A549 (cell line): ENCODE measurements around the gene SLC25A15. TPM values are rescaled to one million over a fixed set of nuclear protein-coding genes. Genes with fewer than 3 reads are reported as not detected.

ENCODE experiments used
- ATAC-seq, 2 experiments: fragments of 200-7000 bp in 1 of 2; fragments of >200 bp in 1 of 2; cut with Nextera tagmentation in 1 of 2; cut with Tn5 transposase in 1 of 2; 3 replicates each; pipeline versions ENCODE4 v1.8.0 to v1.9.1; 2018 to 2020; ENCODE audit warnings: mild to moderate bottlenecking in 1 of 2, moderate library complexity in 1 of 2
- CTCF ChIA-PET: fragments of 300-600 bp; sonication (Branson Sonifier 250); formaldehyde crosslinking; extraction: SDS; loops from one replicate; lab custom pipeline; 2021; ENCODE audit warnings: antibody characterized with exemption, inconsistent platforms; lab: Yijun Ruan, JAX
- POLR2A ChIA-PET: fragments of 350-600 bp; formaldehyde crosslinking; extraction: SDS; loops from one replicate; lab custom pipeline; 2021; ENCODE audit warnings: antibody characterized with exemption, inconsistent platforms; lab: Yijun Ruan, JAX
- DNase-seq, 2 experiments: peaks; one replicate each; pipeline versions ENCODE4 v3.0.0 to v3.0.0-alpha.2; 2011 to 2016; ENCODE audit warnings: low read depth in 1 of 2, low spot score in 1 of 2
- FAIRE-seq: peaks from 2 replicates; lab custom pipeline; 2011; peaks lifted over from hg19 to GRCh38; lab: Jason Lieb, UNC
- H3K27ac ChIP-seq, 2 experiments: fragments of >200 bp; sonication (Bioruptor Twin); formaldehyde crosslinking; 3 replicates each; pipeline ENCODE4 v1.5.1; 2016 to 2017
- H3K4me1 ChIP-seq: fragments of >200 bp; sonication (Bioruptor Twin); formaldehyde crosslinking; 3 replicates; pipeline ENCODE4 v1.6.1; 2016
- H3K4me2 ChIP-seq: fragments of >200 bp; sonication (Bioruptor Twin); formaldehyde crosslinking; 3 replicates; pipeline ENCODE4 v1.6.1; 2016
- H3K4me3 ChIP-seq: fragments of >200 bp; sonication (Bioruptor Twin); formaldehyde crosslinking; 3 replicates; pipeline ENCODE4 v1.5.1; 2016
- H3K9me3 ChIP-seq: fragments of >200 bp; sonication (Bioruptor Twin); formaldehyde crosslinking; 3 replicates; pipeline ENCODE4 v1.6.1; 2016
- ATOH8 ChIP-seq: fragments of 250-450 bp; sonication (Bioruptor Pico); IDR thresholded peaks from 2 replicates; pipeline ENCODE4 v1.5.0; 2020; ENCODE audit warnings: low read depth, mild to moderate bottlenecking, moderate library complexity
- BHLHE40 ChIP-seq: IDR thresholded peaks from 2 replicates; pipeline ENCODE4 v1.6.1; 2012; ENCODE audit warnings: low read depth, low read length, inconsistent platforms
- CHD2 ChIP-seq: fragments of 150-350 bp; IDR thresholded peaks from 2 replicates; pipeline ENCODE4 v1.6.1; 2014; ENCODE audit warnings: low read length; ENCODE audit not compliant: partially characterized antibody
- EHMT2 ChIP-seq: fragments of 200-600 bp; sonication (generic); IDR thresholded peaks from 2 replicates; pipeline ENCODE4 v1.6.1; 2016; ENCODE audit warnings: antibody characterized with exemption, low read depth, mild to moderate bottlenecking, moderate library complexity
- EP300 ChIP-seq, 2 experiments: fragments of >200 bp; sonication (Bioruptor Twin); formaldehyde crosslinking; IDR thresholded peaks; 2 replicates in 1 of 2; 3 replicates in 1 of 2; pipeline ENCODE4 v1.6.1; 2016 to 2017
- GATA3 ChIP-seq: IDR thresholded peaks from 2 replicates; pipeline ENCODE4 v1.6.1; 2012; ENCODE audit warnings: borderline replicate concordance
- HMGXB4 ChIP-seq: fragments of 250-450 bp; sonication (Bioruptor Pico); IDR thresholded peaks from 2 replicates; pipeline ENCODE4 v1.5.0; 2021; ENCODE audit warnings: mild to moderate bottlenecking, moderate library complexity, borderline replicate concordance
- HOXA7 ChIP-seq: fragments of 250-450 bp; sonication (Bioruptor Pico); IDR thresholded peaks from 2 replicates; pipeline ENCODE4 v1.5.0; 2020; ENCODE audit warnings: mild to moderate bottlenecking, moderate library complexity
- HOXB13 ChIP-seq: fragments of 250-450 bp; sonication (Bioruptor Pico); IDR thresholded peaks from 2 replicates; pipeline ENCODE4 v1.5.0; 2020; ENCODE audit warnings: low read depth, mild to moderate bottlenecking, moderate library complexity
- MAFK ChIP-seq: fragments of 450-650 bp; IDR thresholded peaks from 2 replicates; pipeline ENCODE4 v1.6.1; 2014; ENCODE audit not compliant: partially characterized antibody
- MYC ChIP-seq: IDR thresholded peaks from 2 replicates; pipeline ENCODE4 v1.6.1; 2012; ENCODE audit warnings: mild to moderate bottlenecking, inconsistent platforms, low read length, improper control_type of control experiment, borderline replicate concordance
- NFE2L2 ChIP-seq: fragments of 150-350 bp; conservative IDR thresholded peaks from 2 replicates; pipeline ENCODE4 v1.6.1; 2014; ENCODE audit warnings: low read length
- NPAS2 ChIP-seq: fragments of 250-450 bp; sonication (Bioruptor Pico); IDR thresholded peaks from 2 replicates; pipeline ENCODE4 v1.8.0; 2022; ENCODE audit warnings: mild to moderate bottlenecking, moderate library complexity, borderline replicate concordance
- PBX3 ChIP-seq: IDR thresholded peaks from 2 replicates; pipeline ENCODE4 v1.6.1; 2012
- POLR2A ChIP-seq: IDR thresholded peaks from 2 replicates; pipeline ENCODE4 v1.6.1; 2012; ENCODE audit warnings: mild to moderate bottlenecking, low read length
- RAD21 ChIP-seq, 2 experiments: fragments of >200 bp in 1 of 2; sonication (Bioruptor Twin) in 1 of 2; formaldehyde crosslinking in 1 of 2; IDR thresholded peaks in 1 of 2; conservative IDR thresholded peaks in 1 of 2; 2 replicates in 1 of 2; 3 replicates in 1 of 2; pipeline ENCODE4 v1.6.1; 2012 to 2018; ENCODE audit warnings: inconsistent platforms in 1 of 2
- TFCP2L1 ChIP-seq: fragments of 250-450 bp; sonication (Bioruptor Pico); IDR thresholded peaks from 2 replicates; pipeline ENCODE4 v1.5.0; 2021; ENCODE audit warnings: mild to moderate bottlenecking
- TP53 ChIP-seq: fragments of 250-450 bp; sonication (Bioruptor Pico); IDR thresholded peaks from 2 replicates; pipeline ENCODE4 v1.5.0; 2021; ENCODE audit warnings: mild to moderate bottlenecking, moderate library complexity
- WGBS: methylation state at CpG from one replicate; pipeline ENCODE4 v1.1.6; 2017; ENCODE audit errors: missing lambda C conversion rate; 5-methylcytosine and 5-hydroxymethylcytosine counted together
- polyA plus RNA-seq, 4 experiments: library from polyadenylated mRNA; depleted of rRNA in 3 of 4; stranded (reverse); fragments of >200 nt; fragmentation: RNase III in 1 of 4; extraction: RNeasy Plus Mini Kit Qiagen cat#74134 plus additional on column Dnase treatment in 1 of 4; gene quantifications; 2 replicates in 3 of 4; 3 replicates in 1 of 4; pipeline ENCODE4 v1.2.3, GENCODE V29; 2011 to 2017

SLC25A15 gene
- polyA plus RNA-seq, 2 of the 4 experiments (the other 2 are of a cell fraction): 14.0 to 23.3 TPM

GRCh38 chr13:40758811-40759210 is 30.6 kb upstream of the SLC25A15 start:
- CTCF ChIA-PET: no interaction called here
- no peak for DNase-seq
- no peak overlapping the region for H3K4me3 ChIP-seq
- no peak for FAIRE-seq
- H3K4me2 ChIP-seq: no peak overlapping the region
- H3K4me1 ChIP-seq: no peaks in the 10 kb centered on the region
- POLR2A ChIA-PET: no interaction called here
- WGBS: 89% methylated on average over 4 of the region's 4 CpGs
- no peak for ATAC-seq
- no peak for TF ChIP-seq PBX3
- TF ChIP-seq MAFK: no peak
- no peak for TF ChIP-seq HOXA7 (CRISPR knock-in tag)
- no peak for TF ChIP-seq NFE2L2
- TF ChIP-seq MYC: no peak
- no peak for TF ChIP-seq NPAS2 (CRISPR knock-in tag)
- TF ChIP-seq HMGXB4: no peak
- TF ChIP-seq GATA3: no peak
- TF ChIP-seq POLR2A: no peak
- no peak for TF ChIP-seq BHLHE40
- no peak for TF ChIP-seq CHD2
- no peaks in the 10 kb centered on the region for H3K9me3 ChIP-seq
- no peak overlapping the region for H3K27ac ChIP-seq

GRCh38 chr13:40762849-40763248 is 26.6 kb upstream of the SLC25A15 start:
- POLR2A ChIA-PET: no interaction called here
- Histone ChIP-seq H3K4me1 (no peaks in the 10 kb centered on the region), H3K4me2 (no peak overlapping the region), H3K27ac (no peak overlapping the region), H3K9me3 (no peaks in the 10 kb centered on the region)
- no peak for ATAC-seq
- CTCF ChIA-PET: interaction anchor here (0.8 kb wide), 1 partner anchor 15 kb away, joined by 3 read pairs; no protein-coding TSS in a partner anchor
- DNase-seq: no peak
- TF ChIP-seq HOXB13 (CRISPR knock-in tag) (no peak), ATOH8 (CRISPR knock-in tag) (no peak), EP300 (IDR thresholded peaks at IDR 0.05) (no peak), TFCP2L1 (CRISPR knock-in tag) (no peak), TP53 (no peak), NPAS2 (CRISPR knock-in tag) (no peak), HMGXB4 (no peak), EHMT2 (no peak), RAD21 (conservative IDR thresholded peaks at IDR 0.05 in 1 of 2, IDR thresholded peaks at IDR 0.05 in 1 of 2) (no peak), PBX3 (no peak)
- TF ChIP-seq, all 56 proteins: peak for 0
- H3K4me3 ChIP-seq: no peak overlapping the region
- FAIRE-seq: no peak
- 70% methylated on average over 1 of the region's 1 CpG for WGBS
